Spleen (tissue), 11 donors: ENCODE measurements around the gene DNAJA3. TPM values are rescaled to one million over a fixed set of nuclear protein-coding genes. Genes with fewer than 3 reads are reported as not detected.

Experiments used
- DNase-seq: peaks from one replicate; pipeline ENCODE4 v3.0.0-alpha.2; 2020
- H3K27ac ChIP-seq, 8 donors: fragments of 200-600 bp; sonication (generic) in 7 of 8; 1 replicate in 4 of 8; 2 replicates in 4 of 8; pipeline versions ENCODE4 v1.5.0 to v1.8.0; 2016 to 2021; ENCODE audit warnings: inconsistent platforms in 4 of 8, mild to moderate bottlenecking in 4 of 8, moderate library complexity in 1 of 8
- H3K27me3 ChIP-seq, 7 donors: fragments of 200-600 bp; sonication (generic) in 6 of 7; replicated peaks in 1 of 7; 1 replicate in 4 of 7; 2 replicates in 3 of 7; pipeline versions ENCODE4 v1.5.0 to v1.8.0; 2016 to 2021; ENCODE audit warnings: inconsistent platforms in 3 of 7, mild to moderate bottlenecking in 1 of 7
- H3K36me3 ChIP-seq, 6 donors: fragments of 200-600 bp; sonication (generic) in 5 of 6; 1 replicate in 4 of 6; 2 replicates in 2 of 6; pipeline versions ENCODE4 v1.5.0 to v1.8.0; 2016 to 2021; ENCODE audit warnings: inconsistent platforms in 2 of 6
- H3K4me1 ChIP-seq, 6 donors: fragments of 200-600 bp; sonication (generic) in 5 of 6; 1 replicate in 3 of 6; 2 replicates in 3 of 6; pipeline versions ENCODE4 v1.5.0 to v1.8.0; 2016 to 2021; ENCODE audit warnings: inconsistent platforms in 3 of 6
- H3K4me3 ChIP-seq, 8 donors: fragments of 200-600 bp; sonication (generic) in 7 of 8; 1 replicate in 4 of 8; 2 replicates in 4 of 8; pipeline versions ENCODE4 v1.5.0 to v1.8.0; 2016 to 2021; ENCODE audit warnings: inconsistent platforms in 4 of 8, mild to moderate bottlenecking in 4 of 8, moderate library complexity in 2 of 8
- H3K9me3 ChIP-seq, 8 donors: fragments of 200-600 bp; sonication (generic) in 7 of 8; 1 replicate in 4 of 8; 2 replicates in 4 of 8; pipeline versions ENCODE4 v1.5.0 to v1.8.0; 2016 to 2021; ENCODE audit warnings: inconsistent platforms in 4 of 8
- CTCF ChIP-seq, 11 experiments: fragments of 200-600 bp in 7 of 11; fragments of 450-650 bp in 4 of 11; sonication (generic) in 4 of 11; IDR thresholded peaks in 8 of 11; conservative IDR thresholded peaks in 3 of 11; 1 replicate in 7 of 11; 2 replicates in 4 of 11; pipeline versions ENCODE4 v1.4.0 to v1.8.0; 2016 to 2021; ENCODE audit warnings: antibody characterized with exemption in 11 of 11, inconsistent platforms in 4 of 11, mild to moderate bottlenecking in 1 of 11
- POLR2A ChIP-seq, 3 donors: fragments of 450-650 bp; IDR thresholded peaks; one replicate each; pipeline ENCODE4 v1.5.1; 2017; ENCODE audit warnings: antibody characterized with exemption in 3 of 3, mild to moderate bottlenecking in 1 of 3
- POLR2AphosphoS5 ChIP-seq, 3 donors: sonication (generic); formaldehyde crosslinking; IDR thresholded peaks; one replicate each; pipeline ENCODE4 v1.5.1; 2017; ENCODE audit warnings: antibody characterized with exemption in 3 of 3
- WGBS, 5 donors: extraction: QIAGEN DNeasy Blood & Tissue Kit in 3 of 5; methylation state at CpG; one replicate each; pipeline versions ENCODE4 v1.1.5 to v1.1.7; 2013 to 2018; 5-methylcytosine and 5-hydroxymethylcytosine counted together
- intact Hi-C: fragments of 100-400 bp; cut with DNase I; formaldehyde crosslinking; loops from one replicate; pipeline ENCODE4 v1.15.0; 2023; ENCODE audit warnings: low total_unique reads
- polyA plus RNA-seq, 3 donors: library from polyadenylated mRNA; stranded (reverse); fragments of 200-250 nt; gene quantifications; one replicate each; pipeline ENCODE4 v1.2.1, GENCODE V29; 2013
- total RNA-seq, 7 donors: library from RNA; depleted of rRNA in 3 of 7; stranded (reverse); fragments of >200 nt in 3 of 7; fragmentation: NEBNext Ultra II Directional in 4 of 7; extraction: Animal tissue kit (Norgen Biotek cat#: 25700) in 4 of 7; gene quantifications; one replicate each; pipeline versions ENCODE4 v1.1.0 to v1.2.1, GENCODE V29; 2016 to 2021
- donor health status: healthy with polysubstance abuse.
- donor health status: DM: no; HTN: no; CAD: no; lungs with moderate emphysema.
- donor health status: DM: no; HTN: no; CAD: no.
- donor health status: Bipolar disorder and iron deficiency.
- donor health status: healthy.
- donor health status: DM: no; HTN: no; CAD: no.
- donor health status: DM: yes; HTN: yes; CAD: no.

DNAJA3 gene
- total and polyA plus RNA-seq, 10 donors: 16.9 to 47.6 (median 35.3) TPM

GRCh38 chr16:4494746-4495490 is 69.2 kb downstream of the DNAJA3 start:
- H3K36me3 ChIP-seq: peaks cover 3 to 69% (median 10%) of the 10 kb centered on the region in 6 donors
- H3K9me3 ChIP-seq: no peaks in the 10 kb centered on the region
- H3K27me3 ChIP-seq: no peaks in the 10 kb centered on the region
- no peak for DNase-seq
- 83 to 92% (median 90%) methylated on average over 6 of the region's 6 CpGs for WGBS, 5 donors
- peaks cover 0 to 61% (median 16%) of the 10 kb centered on the region in 6 donors for H3K4me1 ChIP-seq
- H3K27ac ChIP-seq: peak overlapping the region in 4 of 8 donors; percentile 11 to 63 (median 24)
- intact Hi-C loops: no loop called here
- TF ChIP-seq POLR2A (IDR thresholded peaks at IDR 0.05): no peak
- TF ChIP-seq POLR2AphosphoS5 (IDR thresholded peaks at IDR 0.05): no peak
- TF ChIP-seq CTCF (IDR thresholded peaks at IDR 0.05 in 8 of 11, conservative IDR thresholded peaks at IDR 0.05 in 3 of 11): no peak
- H3K4me3 ChIP-seq: no peak overlapping the region

GRCh38 chr16:4495766-4496165 is 70.1 kb downstream of the DNAJA3 start:
- H3K27me3 ChIP-seq: no peaks in the 10 kb centered on the region
- no peak for DNase-seq
- H3K4me3 ChIP-seq: no peak overlapping the region
- intact Hi-C loops: no loop called here
- H3K36me3 ChIP-seq: peaks cover 3 to 66% (median 10%) of the 10 kb centered on the region in 6 donors
- H3K4me1 ChIP-seq: peaks cover 0 to 63% (median 15%) of the 10 kb centered on the region in 6 donors
- no peak for TF ChIP-seq CTCF (IDR thresholded peaks at IDR 0.05 in 8 of 11, conservative IDR thresholded peaks at IDR 0.05 in 3 of 11)
- no peak for TF ChIP-seq POLR2A (IDR thresholded peaks at IDR 0.05)
- no peak for TF ChIP-seq POLR2AphosphoS5 (IDR thresholded peaks at IDR 0.05)
- 95 to 98% (median 96%) methylated on average over 2 of the region's 2 CpGs for WGBS, 5 donors
- H3K27ac ChIP-seq: peak overlapping the region in 3 of 8 donors; percentile 11 to 63 (median 16)
- H3K9me3 ChIP-seq: no peaks in the 10 kb centered on the region

GRCh38 chr16:4496305-4496704 is 70.6 kb downstream of the DNAJA3 start:
- Histone ChIP-seq H3K27ac (no peak overlapping the region), H3K36me3 (peaks cover under 1 to 60% (median 10%) of the 10 kb centered on the region in 6 donors), H3K4me3 (no peak overlapping the region), H3K4me1 (peaks cover 0 to 64% (median 15%) of the 10 kb centered on the region in 6 donors), H3K9me3 (no peaks in the 10 kb centered on the region), H3K27me3 (no peaks in the 10 kb centered on the region)
- intact Hi-C loops: no loop called here
- 89 to 96% (median 92%) methylated on average over 4 of the region's 4 CpGs for WGBS, 5 donors
- no peak for DNase-seq
- TF ChIP-seq CTCF (IDR thresholded peaks at IDR 0.05 in 8 of 11, conservative IDR thresholded peaks at IDR 0.05 in 3 of 11): no peak
- no peak for TF ChIP-seq POLR2A (IDR thresholded peaks at IDR 0.05)
- TF ChIP-seq POLR2AphosphoS5 (IDR thresholded peaks at IDR 0.05): no peak

- Histone ChIP-seq H3K4me3 (no peak overlapping the region), H3K27ac (no peak overlapping the region), H3K36me3 (peaks cover 0 to 49% (median 10%) of the 10 kb centered on the region in 6 donors), H3K27me3 (no peaks in the 10 kb centered on the region), H3K4me1 (peaks cover 0 to 76% (median 25%) of the 10 kb centered on the region in 6 donors), H3K9me3 (no peaks in the 10 kb centered on the region)
- no peak for TF ChIP-seq CTCF (IDR thresholded peaks at IDR 0.05 in 8 of 11, conservative IDR thresholded peaks at IDR 0.05 in 3 of 11)
- no peak for TF ChIP-seq POLR2AphosphoS5 (IDR thresholded peaks at IDR 0.05)
- no peak for TF ChIP-seq POLR2A (IDR thresholded peaks at IDR 0.05)
- DNase-seq: no peak
- intact Hi-C loops: no loop called here
- 85 to 93% (median 90%) methylated on average over 8 of the region's 8 CpGs for WGBS, 5 donors
These were observed 73.0 kb downstream of the DNAJA3 start for GRCh38 chr16:4498546-4499195.
